ENCODE data around the gene NPDC1. TPM values are rescaled to one million over a fixed set of nuclear protein-coding genes. Genes with fewer than 3 reads are reported as not detected.
A peak's percentile ranks its signal among the peaks of the same experiment; 100 is the strongest.

NPDC1 gene, protein sequence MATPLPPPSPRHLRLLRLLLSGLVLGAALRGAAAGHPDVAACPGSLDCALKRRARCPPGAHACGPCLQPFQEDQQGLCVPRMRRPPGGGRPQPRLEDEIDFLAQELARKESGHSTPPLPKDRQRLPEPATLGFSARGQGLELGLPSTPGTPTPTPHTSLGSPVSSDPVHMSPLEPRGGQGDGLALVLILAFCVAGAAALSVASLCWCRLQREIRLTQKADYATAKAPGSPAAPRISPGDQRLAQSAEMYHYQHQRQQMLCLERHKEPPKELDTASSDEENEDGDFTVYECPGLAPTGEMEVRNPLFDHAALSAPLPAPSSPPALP
- 32.1 TPM for total RNA-seq
- 10 to 100 TPM; 38.4 to 63.4 (median 44.4) TPM for polyA plus RNA-seq (ENCODE audit: insufficient read depth in 1 of 8, insufficient read length in 8 of 8, low replicate concordance in 1 of 8)
- long read RNA-seq, donor 1, partial matches to known transcripts: 0 of 4 reads
- long read RNA-seq, donor 1, other reads (novel, unspliced or antisense): 0 of 4 reads
- long read RNA-seq, donor 2, partial matches to known transcripts: 0 of 2 reads
- long read RNA-seq, donor 2, other reads (novel, unspliced or antisense): 0 of 2 reads
- long read RNA-seq, donor 3, transcript NPDC1-202 (9 exons, 1,494 nt): major isoform, 15 of 19 reads
- long read RNA-seq, donor 3, partial matches to known transcripts: 0 of 19 reads
- long read RNA-seq, donor 3, other reads (novel, unspliced or antisense): 0 of 19 reads
- long read RNA-seq, donor 4, transcript NPDC1-202 (9 exons, 1,494 nt): major isoform, 14 of 17 reads
- long read RNA-seq, donor 4, partial matches to known transcripts: 0 of 17 reads
- long read RNA-seq, donor 4, other reads (novel, unspliced or antisense): 0 of 17 reads
- long read RNA-seq, donor 5, transcript NPDC1-202 (9 exons, 1,494 nt): major isoform, 27 of 35 reads
- long read RNA-seq, donor 5, transcript NPDC1-201 (8 exons, 2,187 nt): minor isoform, 6 of 35 reads
- long read RNA-seq, donor 5, partial matches to known transcripts: 0 of 35 reads
- long read RNA-seq, donor 5, other reads (novel, unspliced or antisense): 0 of 35 reads
- long read RNA-seq, donor 6, transcript NPDC1-202 (9 exons, 1,494 nt): major isoform, 22 of 30 reads
- long read RNA-seq, donor 6, partial matches to known transcripts: 0 of 30 reads
- long read RNA-seq, donor 6, other reads (novel, unspliced or antisense): 0 of 30 reads
- long read RNA-seq, donor 7, transcript NPDC1-202 (9 exons, 1,494 nt): major isoform, 13 of 16 reads
- long read RNA-seq, donor 7, partial matches to known transcripts: 0 of 16 reads
- long read RNA-seq, donor 7, other reads (novel, unspliced or antisense): 0 of 16 reads
- long read RNA-seq, donor 8, partial matches to known transcripts: 0 of 5 reads
- long read RNA-seq, donor 8, other reads (novel, unspliced or antisense): 0 of 5 reads
- long read RNA-seq, donor 9, transcript NPDC1-202 (9 exons, 1,494 nt): major isoform, 9 of 12 reads
- long read RNA-seq, donor 9, partial matches to known transcripts: 0 of 12 reads
- long read RNA-seq, donor 9, other reads (novel, unspliced or antisense): 0 of 12 reads
- long read RNA-seq, donor 10, transcript NPDC1-202 (9 exons, 1,494 nt): major isoform, 7 of 10 reads
- long read RNA-seq, donor 10, partial matches to known transcripts: 0 of 10 reads
- long read RNA-seq, donor 10, other reads (novel, unspliced or antisense): 0 of 10 reads
- long read RNA-seq, donor 11, transcript NPDC1-202 (9 exons, 1,494 nt): major isoform, 24 of 27 reads
- long read RNA-seq, donor 11, partial matches to known transcripts: 0 of 27 reads
- long read RNA-seq, donor 11, other reads (novel, unspliced or antisense): 0 of 27 reads

DNA sequence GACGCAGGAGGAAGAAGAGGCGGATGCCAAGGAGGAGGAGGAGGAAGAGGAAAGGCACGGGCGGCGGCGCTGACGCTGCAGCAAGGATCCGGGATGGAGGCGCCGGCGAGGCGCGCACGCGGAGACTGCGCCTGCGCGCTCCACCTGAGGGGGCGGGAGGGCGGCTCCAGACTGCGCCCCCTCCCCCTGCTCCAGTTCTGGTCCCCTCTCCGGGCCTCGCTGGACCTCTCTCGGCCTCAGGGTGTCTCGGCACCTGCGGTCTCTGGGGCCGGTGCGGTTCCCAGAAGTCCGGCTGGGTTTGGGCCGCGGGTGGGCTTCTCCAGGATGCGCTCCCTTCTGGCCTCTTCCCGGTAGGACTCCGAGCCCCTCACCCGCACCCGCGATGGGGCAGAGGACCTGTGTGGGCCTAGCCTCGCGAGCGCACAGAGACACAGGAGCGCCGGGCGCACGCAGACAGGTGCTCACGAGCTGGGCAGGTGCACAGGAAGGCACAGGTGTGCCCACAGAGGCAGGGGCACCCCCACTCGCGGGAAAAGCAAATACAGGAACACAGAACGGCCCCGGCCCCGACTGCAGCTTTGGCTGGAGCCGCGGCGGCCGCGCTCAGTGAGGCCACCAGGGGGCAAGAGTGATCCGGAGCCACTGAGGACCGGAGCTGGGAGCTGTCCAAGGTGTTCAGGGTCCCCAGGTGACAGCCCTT is at the start of gene NPDC1:
Gene NPDC1, minus strand, starts transcription at position 90 of the 700 bp plus-strand sequence. CDS start 188 bp downstream, outside the sequence.
- peaks cover 74% of the 10 kb centered on the region for H3K27me3 ChIP-seq (ENCODE audit: control insufficient read depth, insufficient read depth, low read length)
- H3K9me3 ChIP-seq (replicated peaks; ENCODE audit: control insufficient read depth, low read depth, low read length): no peaks in the 10 kb centered on the region
- peak within 1 kb of the TSS; percentile 67 for H3K27ac ChIP-seq (ENCODE audit: low read length)
- peak; percentile 89 for DNase-seq
- H3K4me3 ChIP-seq (ENCODE audit: low read length): peak within 1 kb of the TSS; percentile 50
- peaks cover 35% of the 10 kb centered on the region for H3K4me1 ChIP-seq (ENCODE audit: control insufficient read depth, insufficient read depth, low read length)
- under 1% methylated on average over 56 of the region's 57 CpGs for WGBS (ENCODE audit: insufficient coverage)
- no peaks in the 10 kb centered on the region for H3K36me3 ChIP-seq (ENCODE audit: control insufficient read depth, insufficient read depth, low read length)

DNA sequence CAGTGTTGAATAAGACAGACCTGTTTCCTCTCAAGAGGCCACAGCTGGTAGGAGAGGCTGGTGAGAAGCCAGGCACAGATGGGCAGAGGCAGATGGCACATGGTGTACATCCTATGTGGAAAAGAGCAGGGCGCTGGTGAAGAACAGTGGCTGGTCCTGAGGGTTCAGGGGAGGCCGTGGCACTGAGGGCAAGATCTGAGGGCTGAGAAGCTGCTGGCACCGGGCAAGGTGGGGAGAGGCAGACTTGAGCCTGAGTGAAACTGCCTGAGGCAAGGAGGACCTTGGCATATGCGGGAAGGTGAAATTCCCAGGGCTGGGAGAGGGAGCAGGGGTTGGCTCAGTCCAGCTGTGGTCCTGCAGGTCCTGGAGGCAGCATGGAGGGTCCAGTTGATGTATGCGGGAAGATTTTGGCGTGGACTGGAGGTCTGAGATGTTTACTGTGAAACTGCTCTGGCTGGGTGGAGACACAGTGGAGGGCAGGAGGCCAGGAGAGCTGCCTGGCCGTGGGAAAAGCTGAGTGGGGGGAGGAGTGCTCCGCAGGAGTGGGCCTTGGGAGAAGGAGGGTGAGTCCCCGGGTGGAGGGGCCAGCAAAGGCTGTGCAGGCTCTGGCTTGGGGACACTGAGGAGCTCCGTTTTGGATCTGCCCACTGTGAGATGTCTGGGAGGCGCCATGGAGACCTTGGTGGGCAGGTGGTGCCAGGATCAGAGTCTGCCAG is 43.4 kb upstream of the NPDC1 start:
- Histone ChIP-seq H3K27me3 (ENCODE audit: control insufficient read depth, insufficient read depth, low read length) (no peaks in the 10 kb centered on the region), H3K27ac (ENCODE audit: low read length) (no peak overlapping the region), H3K36me3 (ENCODE audit: control insufficient read depth, insufficient read depth, low read length) (peaks cover 40% of the 10 kb centered on the region), H3K9me3 (replicated peaks; ENCODE audit: control insufficient read depth, low read depth, low read length) (no peaks in the 10 kb centered on the region), H3K4me1 (ENCODE audit: control insufficient read depth, insufficient read depth, low read length) (peaks cover 16% of the 10 kb centered on the region), H3K4me3 (ENCODE audit: low read length) (no peak overlapping the region)
- 77% methylated on average over 11 of the region's 11 CpGs for WGBS (ENCODE audit: insufficient coverage)
- DNase-seq: no peak

DNA sequence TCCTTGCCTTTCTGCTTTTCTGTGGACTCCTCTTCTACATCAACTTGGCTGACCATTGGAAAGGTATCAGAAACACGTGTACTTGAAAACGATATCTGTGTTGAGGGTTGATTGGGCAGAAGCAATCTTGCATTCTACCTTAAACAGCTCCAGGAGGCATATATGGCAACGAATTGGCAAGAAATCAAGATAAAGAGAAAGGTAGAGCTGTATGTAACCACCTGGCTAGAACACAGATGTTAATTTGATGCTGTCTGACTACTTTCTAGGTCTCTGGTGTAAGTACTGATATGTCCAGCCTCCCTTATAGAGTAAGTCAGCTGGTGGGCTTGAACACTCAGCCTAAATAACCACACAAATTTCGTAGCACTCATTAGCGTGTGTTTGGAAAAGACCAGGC is 42.1 kb upstream of the NPDC1 start:
- 80% methylated on average over 1 of the region's 5 CpGs for WGBS (ENCODE audit: insufficient coverage)
- Histone ChIP-seq H3K4me3 (ENCODE audit: low read length) (no peak overlapping the region), H3K27me3 (ENCODE audit: control insufficient read depth, insufficient read depth, low read length) (no peaks in the 10 kb centered on the region), H3K27ac (ENCODE audit: low read length) (no peak overlapping the region), H3K36me3 (ENCODE audit: control insufficient read depth, insufficient read depth, low read length) (peaks cover 36% of the 10 kb centered on the region), H3K9me3 (replicated peaks; ENCODE audit: control insufficient read depth, low read depth, low read length) (no peaks in the 10 kb centered on the region), H3K4me1 (ENCODE audit: control insufficient read depth, insufficient read depth, low read length) (peaks cover 20% of the 10 kb centered on the region)
- DNase-seq: no peak

DNA sequence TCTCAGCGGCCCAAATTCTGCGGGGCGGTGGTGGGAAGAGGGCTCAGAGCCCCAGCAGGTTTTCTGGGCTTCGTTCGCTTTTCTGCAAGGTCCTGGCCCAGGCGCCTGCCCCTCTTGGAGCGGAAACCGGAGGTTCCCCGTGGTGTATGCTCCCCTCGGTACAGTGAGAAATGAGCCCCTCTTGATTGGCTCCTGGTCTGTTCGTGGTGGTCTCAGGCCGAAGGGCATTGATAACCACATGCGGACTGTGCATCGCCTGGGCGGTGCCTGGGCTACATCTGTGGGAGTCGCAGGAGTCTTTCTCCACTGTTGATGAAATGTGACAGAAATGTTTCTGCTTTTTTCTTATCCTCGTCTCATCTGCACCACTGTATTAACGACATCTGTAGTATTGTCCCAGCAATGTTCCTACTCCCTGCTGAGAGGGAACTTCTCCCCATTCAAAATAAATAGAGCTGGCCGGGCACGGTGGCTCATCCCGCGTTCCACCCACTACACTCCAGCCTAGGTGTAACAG is 41.5 kb upstream of the NPDC1 start:
- H3K36me3 ChIP-seq (ENCODE audit: control insufficient read depth, insufficient read depth, low read length): peaks cover 29% of the 10 kb centered on the region
- H3K27me3 ChIP-seq (ENCODE audit: control insufficient read depth, insufficient read depth, low read length): no peaks in the 10 kb centered on the region
- peak overlapping the region; percentile 60 for H3K4me3 ChIP-seq (ENCODE audit: low read length)
- peaks cover 20% of the 10 kb centered on the region for H3K4me1 ChIP-seq (ENCODE audit: control insufficient read depth, insufficient read depth, low read length)
- 0% methylated on average over 13 of the region's 22 CpGs for WGBS (ENCODE audit: insufficient coverage)
- peak overlapping the region; percentile 72 for H3K27ac ChIP-seq (ENCODE audit: low read length)
- H3K9me3 ChIP-seq (replicated peaks; ENCODE audit: control insufficient read depth, low read depth, low read length): no peaks in the 10 kb centered on the region
- no peak for DNase-seq

DNA sequence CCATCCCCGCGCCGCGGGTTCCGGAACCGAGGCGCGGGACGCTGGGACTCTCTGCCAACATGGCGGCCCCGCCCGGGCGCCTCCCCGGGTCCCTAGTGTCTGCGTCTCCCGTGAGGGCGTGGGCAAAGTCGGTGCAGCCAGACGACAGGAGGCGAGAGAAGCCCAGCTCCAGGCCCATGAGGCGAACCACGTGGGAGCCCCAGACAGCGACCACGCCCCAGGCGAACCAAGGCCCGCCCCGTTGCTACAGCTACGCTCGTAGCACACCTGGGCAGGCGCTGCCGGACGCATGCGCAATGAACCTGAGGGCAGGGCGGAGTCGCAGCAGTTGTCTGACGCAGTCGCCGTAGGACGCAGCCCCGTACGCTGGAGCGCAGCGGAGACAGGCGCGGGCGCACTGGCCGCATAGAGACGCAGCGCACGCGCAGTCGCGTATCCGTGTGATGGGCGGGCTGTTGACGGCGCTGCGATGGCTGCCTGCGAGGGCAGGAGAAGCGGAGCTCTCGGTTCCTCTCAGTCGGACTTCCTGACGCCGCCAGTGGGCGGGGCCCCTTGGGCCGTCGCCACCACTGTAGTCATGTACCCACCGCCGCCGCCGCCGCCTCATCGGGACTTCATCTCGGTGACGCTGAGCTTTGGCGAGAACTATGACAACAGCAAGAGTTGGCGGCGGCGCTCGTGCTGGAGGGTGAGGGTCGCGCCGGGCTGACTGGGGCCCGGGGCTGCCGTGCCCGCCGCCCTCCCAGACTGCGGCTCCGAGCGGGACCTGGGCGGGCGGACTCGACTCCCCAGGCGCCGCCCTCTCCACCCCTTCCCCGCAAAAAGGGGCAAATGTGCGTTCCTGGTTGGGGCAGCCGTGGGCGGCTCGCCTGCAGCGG is 40.8 kb upstream of the NPDC1 start, which contains the start of gene MAN1B1:
Gene MAN1B1, plus strand, starts transcription at position 455 of the 878 bp plus-strand sequence. Its CDS starts 15 bp downstream, at position 470.
- H3K27ac ChIP-seq (ENCODE audit: low read length): peak within 1 kb of the TSS; percentile 86
- H3K36me3 ChIP-seq (ENCODE audit: control insufficient read depth, insufficient read depth, low read length): peaks cover 22% of the 10 kb centered on the region
- no peaks in the 10 kb centered on the region for H3K9me3 ChIP-seq (replicated peaks; ENCODE audit: control insufficient read depth, low read depth, low read length)
- DNase-seq: peak; percentile 99
- peak within 1 kb of the TSS; percentile 60 for H3K4me3 ChIP-seq (ENCODE audit: low read length)
- under 1% methylated on average over 101 of the region's 101 CpGs for WGBS (ENCODE audit: insufficient coverage)
- no peaks in the 10 kb centered on the region for H3K27me3 ChIP-seq (ENCODE audit: control insufficient read depth, insufficient read depth, low read length)
- peaks cover 20% of the 10 kb centered on the region for H3K4me1 ChIP-seq (ENCODE audit: control insufficient read depth, insufficient read depth, low read length)

DNA sequence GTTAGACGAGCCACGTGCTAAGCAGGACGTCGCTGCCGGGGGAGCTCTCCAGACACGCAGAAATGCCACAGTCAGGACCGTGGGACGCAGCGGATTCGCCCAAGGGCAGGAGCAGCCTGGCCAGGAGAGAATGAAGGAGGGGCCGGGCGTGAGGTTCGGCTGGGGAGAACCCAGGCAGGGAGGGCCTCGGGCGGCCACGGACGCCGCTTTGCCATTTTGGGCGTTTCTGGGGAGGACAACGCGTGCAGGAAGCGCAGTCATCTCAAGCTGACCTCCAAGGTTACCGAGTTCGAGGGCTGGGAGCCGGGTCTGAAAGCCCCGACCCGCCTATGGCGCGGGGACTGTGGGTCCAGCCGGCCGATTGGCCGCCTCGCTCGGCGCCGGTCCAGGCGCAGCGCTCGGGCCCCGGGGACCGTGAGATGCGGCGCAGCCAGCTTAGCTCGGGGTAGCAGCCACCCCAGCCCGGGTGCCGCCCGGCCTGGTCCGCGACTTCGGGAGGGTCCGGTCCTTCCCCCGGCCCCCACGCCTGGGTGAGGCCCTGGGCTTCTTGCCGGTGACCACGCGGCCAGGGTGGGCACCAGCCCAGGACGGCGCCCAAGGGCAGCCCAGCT is 40.0 kb upstream of the NPDC1 start:
- peaks cover 20% of the 10 kb centered on the region for H3K4me1 ChIP-seq (ENCODE audit: control insufficient read depth, insufficient read depth, low read length)
- 1% methylated on average over 57 of the region's 58 CpGs for WGBS (ENCODE audit: insufficient coverage)
- H3K4me3 ChIP-seq (ENCODE audit: low read length): peak overlapping the region; percentile 60
- H3K27me3 ChIP-seq (ENCODE audit: control insufficient read depth, insufficient read depth, low read length): no peaks in the 10 kb centered on the region
- DNase-seq: no peak
- no peaks in the 10 kb centered on the region for H3K9me3 ChIP-seq (replicated peaks; ENCODE audit: control insufficient read depth, low read depth, low read length)
- peaks cover 17% of the 10 kb centered on the region for H3K36me3 ChIP-seq (ENCODE audit: control insufficient read depth, insufficient read depth, low read length)
- peak overlapping the region; percentile 86 for H3K27ac ChIP-seq (ENCODE audit: low read length)

DNA sequence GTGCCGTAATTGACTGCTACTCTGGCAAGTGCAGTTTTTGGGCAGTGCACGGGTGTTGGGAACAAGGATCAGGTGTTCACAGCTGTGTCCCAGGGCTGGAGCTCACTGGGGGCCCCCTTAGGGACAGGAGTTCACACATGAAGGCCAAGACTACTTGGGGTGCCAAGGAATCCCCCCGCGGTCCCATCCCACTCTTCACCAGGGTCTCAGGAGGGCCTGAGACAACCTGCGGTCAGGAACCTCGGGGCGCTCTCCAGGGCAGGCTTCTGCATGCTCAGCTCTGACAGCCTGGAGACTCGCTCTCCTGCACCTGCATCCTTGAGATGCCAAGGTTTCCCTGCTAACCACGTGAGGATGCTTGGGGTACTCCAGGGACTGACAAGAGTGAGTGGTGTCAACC is 38.5 kb upstream of the NPDC1 start:
- peaks cover 14% of the 10 kb centered on the region for H3K27me3 ChIP-seq (ENCODE audit: control insufficient read depth, insufficient read depth, low read length)
- DNase-seq: no peak
- peaks cover 12% of the 10 kb centered on the region for H3K36me3 ChIP-seq (ENCODE audit: control insufficient read depth, insufficient read depth, low read length)
- H3K4me3 ChIP-seq (ENCODE audit: low read length): no peak overlapping the region
- WGBS (ENCODE audit: insufficient coverage): 82% methylated on average over 7 of the region's 9 CpGs
- H3K9me3 ChIP-seq (replicated peaks; ENCODE audit: control insufficient read depth, low read depth, low read length): no peaks in the 10 kb centered on the region
- peaks cover 20% of the 10 kb centered on the region for H3K4me1 ChIP-seq (ENCODE audit: control insufficient read depth, insufficient read depth, low read length)
- no peak overlapping the region for H3K27ac ChIP-seq (ENCODE audit: low read length)

All from muscle of leg (tissue), 16 donors.